ENCODE measurements around the gene RAI14. TPM values are rescaled to one million over a fixed set of nuclear protein-coding genes. Genes with fewer than 3 reads are reported as not detected.

Gene RAI14
- total and polyA plus RNA-seq, 2 experiments from 2014 or later: 42.2 to 49.6 TPM

GRCh38 chr5:34626751-34627150, 29.4 kb upstream of the RAI14 start:
- Histone ChIP-seq H3K36me3 (replicated peaks; ENCODE audit: insufficient read depth, low read depth) (no peaks in the 10 kb centered on the region), H2AFZ (no peak overlapping the region), H3K27me3 (no peaks in the 10 kb centered on the region), H3K9me3 (ENCODE audit: low read depth) (no peaks in the 10 kb centered on the region), H3K4me1 (ENCODE audit: insufficient read depth) (peaks cover 8% of the 10 kb centered on the region), H3K4me2 (no peak overlapping the region), H3K4me3 (no peak overlapping the region), H3K27ac (no peak overlapping the region), H4K20me1 (ENCODE audit: insufficient read depth, poor library complexity, severe bottlenecking) (no peaks in the 10 kb centered on the region), H3K79me2 (no peaks in the 10 kb centered on the region), H3K9me2 (replicated peaks; ENCODE audit: insufficient read depth) (no peaks in the 10 kb centered on the region)
- no peak for TF ChIP-seq CTCF (IDR thresholded peaks at IDR 0.05; ENCODE audit: poor library complexity)
- no peak for TF ChIP-seq EZH2 (IDR thresholded peaks at IDR 0.05; ENCODE audit: borderline replicate concordance)
- TF ChIP-seq EZH2phosphoT487 (IDR thresholded peaks at IDR 0.05; ENCODE audit: low read depth, severe bottlenecking, unreplicated experiment): no peak
- WGBS (ENCODE audit: low lambda C conversion rate, missing lambda C conversion rate): 93% methylated on average over 4 of the region's 5 CpGs
- no peak for DNase-seq (ENCODE audit: low spot score)

GRCh38 chr5:34627794-34628193, 28.3 kb upstream of the RAI14 start:
- no peaks in the 10 kb centered on the region for H3K27me3 ChIP-seq
- no peaks in the 10 kb centered on the region for H3K9me2 ChIP-seq (replicated peaks; ENCODE audit: insufficient read depth)
- peak overlapping the region; percentile 28 for H3K27ac ChIP-seq
- TF ChIP-seq CTCF (IDR thresholded peaks at IDR 0.05; ENCODE audit: poor library complexity): no peak
- TF ChIP-seq EZH2 (IDR thresholded peaks at IDR 0.05; ENCODE audit: borderline replicate concordance): no peak
- no peak for TF ChIP-seq EZH2phosphoT487 (IDR thresholded peaks at IDR 0.05; ENCODE audit: low read depth, severe bottlenecking, unreplicated experiment)
- no peak overlapping the region for H3K4me2 ChIP-seq
- 43% methylated on average over 1 of the region's 1 CpG for WGBS (ENCODE audit: low lambda C conversion rate, missing lambda C conversion rate)
- H3K4me3 ChIP-seq: no peak overlapping the region
- no peaks in the 10 kb centered on the region for H4K20me1 ChIP-seq (ENCODE audit: insufficient read depth, poor library complexity, severe bottlenecking)
- H3K79me2 ChIP-seq: no peaks in the 10 kb centered on the region
- H3K36me3 ChIP-seq (replicated peaks; ENCODE audit: insufficient read depth, low read depth): no peaks in the 10 kb centered on the region
- no peak for DNase-seq (ENCODE audit: low spot score)
- peaks cover 6% of the 10 kb centered on the region for H3K4me1 ChIP-seq (ENCODE audit: insufficient read depth)
- H3K9me3 ChIP-seq (ENCODE audit: low read depth): no peaks in the 10 kb centered on the region
- no peak overlapping the region for H2AFZ ChIP-seq

DNA sequence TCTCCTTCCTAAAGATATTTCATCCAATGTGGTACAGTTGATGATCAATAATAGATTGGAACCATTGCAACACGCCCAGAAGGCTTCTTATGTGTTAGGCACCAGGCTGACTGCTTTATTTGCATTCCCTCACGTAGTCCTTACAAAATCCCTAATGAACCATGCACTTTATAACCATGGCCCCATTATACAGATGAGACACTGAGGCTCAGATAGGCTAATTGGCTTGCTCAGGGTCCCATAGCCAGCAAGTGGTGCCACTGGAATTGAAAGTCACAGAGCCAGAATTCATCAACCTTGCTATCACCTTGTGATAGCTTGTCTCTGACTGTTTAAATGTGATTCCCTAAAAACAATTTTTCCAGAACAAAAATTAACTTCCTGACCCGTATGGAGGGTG, 27.8 kb upstream of the RAI14 start:
- Histone ChIP-seq H4K20me1 (ENCODE audit: insufficient read depth, poor library complexity, severe bottlenecking) (no peaks in the 10 kb centered on the region), H3K9me2 (replicated peaks; ENCODE audit: insufficient read depth) (no peaks in the 10 kb centered on the region), H3K36me3 (replicated peaks; ENCODE audit: insufficient read depth, low read depth) (no peaks in the 10 kb centered on the region), H3K27me3 (no peaks in the 10 kb centered on the region), H3K9me3 (ENCODE audit: low read depth) (no peaks in the 10 kb centered on the region), H3K4me1 (ENCODE audit: insufficient read depth) (peaks cover 6% of the 10 kb centered on the region), H2AFZ (no peak overlapping the region), H3K4me3 (no peak overlapping the region), H3K27ac (no peak overlapping the region), H3K79me2 (no peaks in the 10 kb centered on the region), H3K4me2 (no peak overlapping the region)
- WGBS (ENCODE audit: low lambda C conversion rate, missing lambda C conversion rate): 82% methylated on average over 3 of the region's 3 CpGs
- DNase-seq (ENCODE audit: low spot score): no peak
- TF ChIP-seq EZH2phosphoT487 (IDR thresholded peaks at IDR 0.05; ENCODE audit: low read depth, severe bottlenecking, unreplicated experiment) (no peak), EZH2 (IDR thresholded peaks at IDR 0.05; ENCODE audit: borderline replicate concordance) (no peak), CTCF (IDR thresholded peaks at IDR 0.05; ENCODE audit: poor library complexity) (no peak)

GRCh38 chr5:34630596-34630995, 25.5 kb upstream of the RAI14 start:
- Histone ChIP-seq H3K79me2 (no peaks in the 10 kb centered on the region), H3K27ac (no peak overlapping the region), H3K27me3 (no peaks in the 10 kb centered on the region), H3K4me1 (ENCODE audit: insufficient read depth) (peaks cover 6% of the 10 kb centered on the region), H3K36me3 (replicated peaks; ENCODE audit: insufficient read depth, low read depth) (no peaks in the 10 kb centered on the region), H4K20me1 (ENCODE audit: insufficient read depth, poor library complexity, severe bottlenecking) (no peaks in the 10 kb centered on the region), H2AFZ (no peak overlapping the region), H3K9me3 (ENCODE audit: low read depth) (no peaks in the 10 kb centered on the region), H3K9me2 (replicated peaks; ENCODE audit: insufficient read depth) (no peaks in the 10 kb centered on the region), H3K4me3 (no peak overlapping the region), H3K4me2 (no peak overlapping the region)
- TF ChIP-seq EZH2 (IDR thresholded peaks at IDR 0.05; ENCODE audit: borderline replicate concordance): no peak
- TF ChIP-seq EZH2phosphoT487 (IDR thresholded peaks at IDR 0.05; ENCODE audit: low read depth, severe bottlenecking, unreplicated experiment): no peak
- no peak for TF ChIP-seq CTCF (IDR thresholded peaks at IDR 0.05; ENCODE audit: poor library complexity)
- no peak for DNase-seq (ENCODE audit: low spot score)
- WGBS (ENCODE audit: low lambda C conversion rate, missing lambda C conversion rate): 81% methylated on average over 4 of the region's 4 CpGs
